Measurements from ENCODE around the gene RRAD.

RRAD gene

DNA sequence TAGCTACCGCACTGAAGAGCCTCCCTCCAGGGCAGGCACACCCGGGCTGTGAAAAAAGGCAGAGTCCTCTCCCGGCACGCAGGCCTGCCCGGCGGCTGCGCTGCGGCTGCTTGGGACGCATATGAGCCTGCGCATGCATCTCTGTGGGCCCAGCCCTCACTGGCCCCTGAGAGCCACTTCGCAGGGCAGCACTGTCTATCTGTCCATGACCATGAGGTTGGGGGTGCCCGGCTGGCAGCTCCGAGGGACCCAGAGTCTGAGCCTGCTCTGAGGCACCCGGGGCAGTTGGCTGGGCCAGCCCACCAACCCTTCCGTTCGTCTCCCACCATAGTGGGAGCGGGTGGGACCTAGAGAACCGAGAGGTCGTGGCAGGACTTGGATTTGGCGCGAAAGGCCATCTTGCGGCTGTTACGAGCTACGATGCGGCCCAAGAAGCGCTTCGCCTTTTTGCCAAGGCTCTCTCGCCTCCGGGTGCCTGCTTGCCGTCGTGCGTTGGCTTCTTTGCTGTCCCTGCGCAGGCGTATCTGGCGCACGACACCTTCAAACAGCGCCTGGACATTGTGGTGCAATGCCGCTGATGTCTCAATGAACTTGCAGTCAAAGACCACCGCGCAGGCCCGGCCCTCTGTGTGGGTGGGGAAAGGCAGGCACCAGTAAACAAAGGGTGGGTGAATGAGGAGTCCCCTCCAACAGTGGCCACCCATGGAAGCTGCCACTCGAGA lies 3.4 kb downstream of the RRAD start:
- peaks cover 61% of the 10 kb centered on the region for H3K27me3 Mint-ChIP-seq (ENCODE audit: low read depth)
- no peak overlapping the region for H3K4me3 Mint-ChIP-seq
- no peaks in the 10 kb centered on the region for H3K36me3 Mint-ChIP-seq (ENCODE audit: low read depth)
- peaks cover 31% of the 10 kb centered on the region for H3K4me1 Mint-ChIP-seq
- H3K27ac Mint-ChIP-seq = peak overlapping the region in 1 of 3 experiments; percentile 47
- TF ChIP-seq, protein P1, sequence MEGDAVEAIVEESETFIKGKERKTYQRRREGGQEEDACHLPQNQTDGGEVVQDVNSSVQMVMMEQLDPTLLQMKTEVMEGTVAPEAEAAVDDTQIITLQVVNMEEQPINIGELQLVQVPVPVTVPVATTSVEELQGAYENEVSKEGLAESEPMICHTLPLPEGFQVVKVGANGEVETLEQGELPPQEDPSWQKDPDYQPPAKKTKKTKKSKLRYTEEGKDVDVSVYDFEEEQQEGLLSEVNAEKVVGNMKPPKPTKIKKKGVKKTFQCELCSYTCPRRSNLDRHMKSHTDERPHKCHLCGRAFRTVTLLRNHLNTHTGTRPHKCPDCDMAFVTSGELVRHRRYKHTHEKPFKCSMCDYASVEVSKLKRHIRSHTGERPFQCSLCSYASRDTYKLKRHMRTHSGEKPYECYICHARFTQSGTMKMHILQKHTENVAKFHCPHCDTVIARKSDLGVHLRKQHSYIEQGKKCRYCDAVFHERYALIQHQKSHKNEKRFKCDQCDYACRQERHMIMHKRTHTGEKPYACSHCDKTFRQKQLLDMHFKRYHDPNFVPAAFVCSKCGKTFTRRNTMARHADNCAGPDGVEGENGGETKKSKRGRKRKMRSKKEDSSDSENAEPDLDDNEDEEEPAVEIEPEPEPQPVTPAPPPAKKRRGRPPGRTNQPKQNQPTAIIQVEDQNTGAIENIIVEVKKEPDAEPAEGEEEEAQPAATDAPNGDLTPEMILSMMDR (IDR thresholded peaks at IDR 0.05; ENCODE audit: unreplicated experiment in 3 of 3) = no peak
- no peaks in the 10 kb centered on the region for H3K9me3 Mint-ChIP-seq

DNA sequence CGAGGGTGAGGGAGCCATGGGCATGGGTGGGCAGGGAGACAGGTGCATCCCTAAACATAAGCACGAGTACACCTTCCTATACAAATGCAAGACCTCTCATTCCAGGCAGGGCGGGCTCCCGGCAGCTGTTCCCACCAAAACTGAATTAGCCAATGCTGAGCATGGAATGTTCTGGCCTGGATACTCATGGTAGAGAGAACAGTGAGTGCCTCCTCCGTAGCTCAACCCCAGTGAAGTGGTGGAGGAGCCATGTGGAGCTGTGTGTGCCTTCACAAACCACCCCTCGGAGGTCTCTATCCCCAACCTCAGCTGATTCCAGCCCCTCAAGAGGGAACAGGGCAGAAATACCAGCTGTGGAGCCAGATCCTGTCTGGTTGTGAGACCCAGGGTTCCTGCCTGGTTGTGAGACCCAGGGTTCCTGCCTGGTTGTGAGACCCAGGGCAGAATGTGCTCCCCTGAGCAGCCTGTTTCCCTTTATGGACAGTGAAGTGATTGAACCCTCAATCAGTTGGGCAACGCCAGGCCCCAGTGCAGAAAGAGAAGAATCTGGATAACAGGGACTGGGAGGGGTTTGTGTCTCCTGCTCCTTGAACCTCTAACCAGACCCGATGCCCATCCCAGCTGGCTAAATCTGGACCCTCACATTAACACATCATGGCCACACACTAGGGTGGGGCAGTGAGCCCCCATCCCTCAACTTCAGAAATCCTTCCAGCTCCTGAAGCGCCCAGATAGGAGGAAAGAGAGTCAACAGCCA lies 4.2 kb downstream of the RRAD start:
- H3K9me3 Mint-ChIP-seq = no peaks in the 10 kb centered on the region
- TF ChIP-seq, protein P1 (IDR thresholded peaks at IDR 0.05; ENCODE audit: unreplicated experiment in 3 of 3) = no peak
- peaks cover 58% of the 10 kb centered on the region for H3K27me3 Mint-ChIP-seq (ENCODE audit: low read depth)
- H3K4me3 Mint-ChIP-seq = no peak overlapping the region
- H3K36me3 Mint-ChIP-seq (ENCODE audit: low read depth) = no peaks in the 10 kb centered on the region
- H3K27ac Mint-ChIP-seq = peak overlapping the region; percentile 28 to 47 (median 32)
- peaks cover 31% of the 10 kb centered on the region for H3K4me1 Mint-ChIP-seq

DNA sequence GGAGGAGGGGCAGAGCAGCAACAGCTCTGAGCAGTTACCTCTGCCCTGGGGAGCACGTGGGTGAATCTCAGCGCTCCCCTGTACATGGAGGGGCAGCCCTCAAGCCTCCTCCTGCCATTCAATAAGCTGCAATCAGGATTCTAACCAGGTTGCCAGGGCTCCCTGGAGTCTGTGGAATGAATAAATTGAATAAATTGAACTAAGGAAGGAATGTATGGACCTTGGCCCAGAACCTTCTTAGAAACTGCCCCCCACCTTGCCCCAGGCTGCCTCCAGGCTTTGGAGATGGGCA lies 5.1 kb downstream of the RRAD start:
- Mint-ChIP-seq H3K36me3 (ENCODE audit: low read depth) (no peaks in the 10 kb centered on the region), H3K4me1 (peaks cover 23% of the 10 kb centered on the region), H3K4me3 (no peak overlapping the region), H3K27me3 (ENCODE audit: low read depth) (peaks cover 51% of the 10 kb centered on the region), H3K27ac (peak overlapping the region; percentile 69 to 93 (median 85)), H3K9me3 (no peaks in the 10 kb centered on the region)
- TF ChIP-seq, protein P1 (IDR thresholded peaks at IDR 0.05; ENCODE audit: unreplicated experiment in 3 of 3) = no peak

DNA sequence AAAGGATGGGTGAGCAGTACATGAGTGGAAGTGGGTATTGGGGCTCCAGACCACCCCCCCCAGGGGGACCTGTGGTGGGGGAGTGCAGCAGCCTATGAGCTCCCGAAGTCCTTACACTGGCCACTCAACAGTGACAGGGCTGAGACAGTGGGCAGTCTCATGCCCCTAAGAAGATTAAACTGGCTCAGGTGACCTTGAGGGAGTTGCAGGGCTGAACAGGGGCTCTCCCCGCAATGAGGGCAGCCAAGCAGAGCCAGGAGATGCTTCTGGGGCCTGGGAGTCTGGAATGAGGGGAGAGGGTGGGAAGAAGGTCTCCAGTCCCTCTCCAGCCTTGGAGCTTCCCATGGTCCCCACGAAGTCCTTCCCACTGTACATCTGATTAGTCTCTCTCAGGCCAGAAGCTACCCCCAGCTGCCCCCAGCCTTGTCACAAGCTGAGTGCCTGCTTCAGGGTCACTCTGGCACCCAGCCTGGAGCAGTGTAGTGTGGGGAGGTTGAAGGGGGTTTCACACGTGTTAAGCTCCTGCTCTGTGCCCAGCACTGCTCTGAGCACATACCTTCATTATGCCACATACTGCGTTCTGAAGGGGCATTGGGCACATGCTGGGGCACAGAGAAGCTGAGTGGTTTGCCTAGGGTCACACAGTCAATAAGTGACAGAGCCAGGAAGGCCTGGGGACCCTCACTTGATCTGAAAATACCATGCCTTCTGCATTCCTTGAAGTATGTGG lies 5.6 kb downstream of the RRAD start:
- peak overlapping the region in 1 of 3 experiments; percentile 5 for H3K4me3 Mint-ChIP-seq
- peak overlapping the region; percentile 69 to 93 (median 85) for H3K27ac Mint-ChIP-seq
- H3K4me1 Mint-ChIP-seq = peaks cover 22% of the 10 kb centered on the region
- TF ChIP-seq, protein P1 (IDR thresholded peaks at IDR 0.05; ENCODE audit: unreplicated experiment in 3 of 3) = no peak
- peaks cover 53% of the 10 kb centered on the region for H3K27me3 Mint-ChIP-seq (ENCODE audit: low read depth)
- no peaks in the 10 kb centered on the region for H3K36me3 Mint-ChIP-seq (ENCODE audit: low read depth)
- H3K9me3 Mint-ChIP-seq = no peaks in the 10 kb centered on the region

DNA sequence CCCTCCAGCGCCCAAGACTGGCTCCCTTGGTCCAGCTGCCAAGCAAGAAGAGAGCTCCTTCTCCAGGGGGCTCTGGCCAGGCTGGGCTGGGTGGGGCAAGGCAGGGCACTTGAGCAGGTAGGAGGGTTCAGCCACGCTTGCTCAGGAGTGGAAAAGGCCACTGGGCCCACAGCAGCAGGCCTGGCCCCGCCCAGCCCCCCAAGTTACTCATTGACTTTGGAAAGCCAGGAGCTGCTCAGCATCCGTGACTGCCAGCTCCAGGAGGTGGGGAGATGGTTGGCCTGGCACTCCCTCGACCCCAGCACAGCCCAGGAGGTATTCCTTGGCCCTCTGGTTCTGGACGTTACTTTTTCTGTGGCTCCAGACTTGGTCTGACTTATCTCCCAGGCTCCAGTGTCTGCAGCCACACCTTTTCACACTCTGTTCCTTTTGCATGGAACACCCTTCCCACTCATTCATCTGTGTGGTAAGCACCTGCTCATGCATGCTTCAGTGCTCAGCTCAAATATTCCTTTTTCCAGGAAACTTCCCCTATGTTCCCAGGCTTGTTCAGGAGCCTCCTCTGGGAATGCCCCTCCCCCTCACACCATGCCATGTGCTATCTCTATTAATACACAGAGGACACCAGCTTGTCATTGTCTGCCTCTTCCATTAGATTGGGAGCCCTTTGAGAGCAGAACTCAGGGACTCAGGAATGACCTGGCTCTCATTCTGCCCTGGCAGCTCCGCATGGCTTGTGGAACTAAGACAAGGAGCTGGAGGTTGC lies 6.3 kb downstream of the RRAD start, which contains the start of gene CDH16:
Gene CDH16, minus strand, starts transcription at position 83 of the 766 bp plus-strand sequence. CDS start 820 bp downstream, outside the sequence.
- Mint-ChIP-seq H3K27me3 (ENCODE audit: low read depth) (peaks cover 52% of the 10 kb centered on the region), H3K9me3 (no peaks in the 10 kb centered on the region), H3K27ac (peak within 1 kb of the TSS; percentile 69 to 93 (median 85)), H3K4me3 (peak within 1 kb of the TSS; percentile 5 to 53 (median 53)), H3K36me3 (ENCODE audit: low read depth) (no peaks in the 10 kb centered on the region), H3K4me1 (peaks cover 22% of the 10 kb centered on the region)
- TF ChIP-seq, protein P1 (IDR thresholded peaks at IDR 0.05; ENCODE audit: unreplicated experiment in 3 of 3) = no peak
